Hematopoietic multipotent progenitor cell (in vitro differentiated cells): Measurements from ENCODE around the gene C14orf39. TPM values are rescaled to one million over a fixed set of nuclear protein-coding genes. Genes with fewer than 3 reads are reported as not detected.

Experiments used
- DNase-seq, 3 donors: peaks; one replicate each; pipeline ENCODE4 v3.0.0-alpha.2; 2011 to 2015; ENCODE audit warnings: low read depth in 2 of 3, low spot score in 2 of 3
- total RNA-seq: library from RNA; depleted of rRNA; stranded (reverse); fragments of >200 nt; gene quantifications from one replicate; pipeline ENCODE4 v1.2.3, GENCODE V29; 2012

The C14orf39 gene, protein sequence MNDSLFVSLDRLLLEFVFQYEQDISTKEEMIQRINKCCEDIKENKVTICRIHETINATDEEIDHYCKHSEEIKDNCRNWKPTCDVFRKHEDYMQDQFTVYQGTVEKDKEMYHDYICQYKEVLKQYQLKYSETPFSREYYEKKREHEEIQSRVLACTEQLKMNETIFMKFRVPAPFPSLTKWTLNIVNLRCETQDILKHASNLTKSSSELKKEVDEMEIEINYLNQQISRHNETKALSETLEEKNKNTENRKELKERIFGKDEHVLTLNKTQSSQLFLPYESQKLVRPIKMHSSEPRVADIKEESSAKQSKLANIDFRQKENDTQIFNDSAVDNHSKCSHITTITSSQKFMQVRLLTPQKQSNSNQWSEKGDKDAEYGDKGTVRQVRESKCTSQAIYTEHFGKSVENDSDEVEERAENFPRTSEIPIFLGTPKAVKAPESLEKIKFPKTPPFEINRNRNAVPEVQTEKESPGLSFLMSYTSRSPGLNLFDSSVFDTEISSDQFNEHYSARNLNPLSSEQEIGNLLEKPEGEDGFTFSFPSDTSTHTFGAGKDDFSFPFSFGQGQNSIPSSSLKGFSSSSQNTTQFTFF
- total RNA-seq, result not detected

DNA sequence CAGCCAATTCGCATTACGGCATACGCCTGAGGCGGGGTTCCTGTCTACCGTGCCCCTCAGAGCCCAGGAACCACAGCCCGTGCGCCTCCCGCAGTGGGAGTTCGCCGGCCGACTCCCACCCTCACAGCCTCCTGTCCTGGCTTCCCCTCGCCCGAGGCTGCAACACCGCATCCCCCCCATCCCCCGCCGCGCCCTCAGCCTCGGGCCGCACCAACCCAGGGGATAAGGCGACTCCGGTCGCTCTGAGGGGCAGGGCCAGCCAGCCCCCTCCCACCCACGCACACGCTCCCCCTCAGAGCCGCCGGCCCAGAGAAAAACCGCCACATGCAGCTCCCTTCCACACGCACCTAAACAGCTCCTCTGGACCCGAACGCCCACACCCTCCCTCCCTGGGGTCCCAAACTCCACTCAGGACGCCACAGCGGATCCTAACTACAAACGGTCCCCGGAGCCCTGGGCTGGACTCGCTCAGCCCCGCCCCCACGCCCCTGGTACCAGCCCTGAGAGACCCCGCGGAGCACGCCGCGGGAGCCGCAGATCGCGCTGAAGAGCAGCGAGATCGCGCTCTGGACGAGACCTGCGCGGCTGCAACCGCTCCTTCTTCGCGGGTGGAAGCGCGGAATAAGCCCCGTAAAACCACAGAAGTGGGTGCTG is at the start of gene C14orf39:
C14orf39 (minus strand) TSS at position 466 of the 654 bp plus-strand sequence. CDS start 985 bp downstream, outside the sequence.
- peak in 2 of 3 donors; percentile 62 to 66 for DNase-seq

DNA sequence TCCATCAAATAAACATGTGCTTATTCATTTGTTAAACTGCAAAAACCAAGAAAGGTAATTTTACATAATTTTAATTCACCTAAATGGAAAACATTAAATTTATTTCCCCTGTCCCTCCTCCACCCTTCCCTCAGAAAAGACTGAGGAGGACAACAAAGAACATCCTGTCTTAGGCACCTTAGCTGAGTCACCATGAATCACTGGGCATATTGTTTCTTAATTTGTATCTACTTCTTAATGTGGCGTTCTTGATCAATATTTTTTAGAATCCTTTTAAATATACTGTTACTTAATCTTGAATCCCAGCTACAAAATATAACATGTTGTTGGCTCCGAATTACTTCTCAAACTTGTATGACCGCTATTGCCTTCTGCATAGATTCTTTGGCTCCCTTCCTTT is 46.6 kb upstream of the C14orf39 start:
- DNase-seq, result no peak

DNA sequence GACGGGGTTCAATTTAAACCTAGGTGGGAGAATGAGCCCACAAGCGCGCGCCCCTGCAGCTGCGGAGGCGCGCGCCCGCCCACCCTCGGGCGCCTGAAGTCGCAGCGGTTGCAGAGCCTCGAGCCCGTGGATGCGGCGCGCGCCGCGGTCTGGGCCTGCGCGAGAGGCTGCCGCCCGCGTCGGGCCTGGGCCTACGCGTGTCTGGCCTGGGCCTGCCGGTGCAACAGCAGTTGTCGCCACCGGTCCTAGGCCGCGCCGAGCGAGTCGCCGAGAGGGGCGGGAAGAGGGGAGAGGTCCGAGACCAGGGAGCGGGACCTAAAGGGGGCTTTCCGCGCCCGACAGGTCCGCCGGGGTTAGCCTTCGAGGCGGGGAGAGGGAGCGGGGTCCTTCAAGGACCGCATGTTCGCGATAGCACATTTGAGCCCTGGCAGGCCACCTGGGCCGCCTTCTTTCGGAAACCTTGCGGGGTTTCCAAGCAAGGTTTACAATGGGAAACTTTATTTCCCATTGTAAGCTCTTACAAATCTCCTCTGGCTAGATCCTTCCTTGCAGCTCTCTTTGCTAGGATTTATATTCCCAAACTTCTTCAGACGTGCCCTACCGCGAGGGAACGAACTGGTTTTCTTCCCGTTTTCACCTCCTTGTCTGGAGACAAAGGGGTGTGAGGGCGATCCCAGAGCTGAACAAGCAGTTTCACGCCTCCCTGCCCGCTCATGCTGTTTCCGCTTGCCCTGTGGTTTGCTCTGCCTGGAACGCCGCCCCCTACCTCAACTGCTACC is 29.8 kb upstream of the C14orf39 start:
- DNase-seq, result peak in 1 of 3 donors; percentile 21

DNA sequence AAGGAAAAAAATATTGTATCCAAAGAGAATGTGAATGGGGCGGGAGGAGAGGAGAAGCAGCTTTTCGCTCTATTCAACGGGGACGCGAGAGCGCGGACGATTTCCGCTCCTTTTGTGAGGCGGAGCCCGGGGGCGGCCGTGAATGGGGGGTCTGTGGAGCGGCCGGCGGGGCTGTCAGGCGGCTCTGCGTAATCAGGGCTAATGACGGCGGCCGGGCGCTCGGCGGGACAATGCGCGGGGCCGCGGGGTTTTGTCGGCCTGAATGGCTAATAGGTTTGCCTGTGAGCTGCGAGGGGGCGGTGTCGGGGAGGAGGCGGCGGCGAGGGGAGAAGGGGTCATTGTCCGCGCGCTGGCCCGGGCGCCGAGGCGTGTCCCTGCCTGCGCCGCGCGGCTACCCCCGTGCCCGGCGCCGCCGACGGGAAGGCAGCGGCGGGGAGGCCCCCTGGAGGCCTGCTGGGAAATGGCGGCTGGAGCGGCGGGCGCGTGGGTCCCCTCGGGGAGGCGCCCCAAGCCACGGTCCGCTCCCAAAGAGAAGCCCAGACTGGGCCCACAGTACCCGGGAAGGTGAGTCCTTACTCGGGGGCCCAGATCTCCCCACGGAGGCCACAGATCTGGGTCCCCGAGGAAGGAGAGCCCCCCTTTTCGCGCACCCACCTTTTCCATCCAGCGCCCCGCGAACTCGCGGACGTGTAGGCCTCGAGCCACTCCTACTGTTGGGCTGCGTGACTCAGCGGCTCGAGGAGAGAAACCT is 29.1 kb upstream of the C14orf39 start:
- DNase-seq, result peak in 1 of 3 donors; percentile 20

DNA sequence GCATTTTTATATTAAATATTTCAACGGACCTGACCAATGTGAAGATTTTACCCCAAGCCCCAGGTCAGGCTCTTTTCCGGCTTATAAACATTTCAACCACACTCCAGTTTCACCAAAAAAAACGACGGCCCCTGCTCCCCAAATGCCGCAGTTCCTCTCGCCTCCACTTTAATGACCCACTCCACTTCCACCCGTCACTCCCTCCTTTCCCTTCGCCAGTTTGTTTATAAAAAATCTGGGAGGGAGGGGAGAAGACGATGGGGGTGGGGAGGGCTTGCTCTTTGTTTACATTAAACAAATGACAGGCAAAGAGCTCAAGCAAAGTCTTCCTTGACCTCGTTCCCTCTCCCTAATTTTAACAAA is 28.5 kb upstream of the C14orf39 start:
- DNase-seq, result no peak

DNA sequence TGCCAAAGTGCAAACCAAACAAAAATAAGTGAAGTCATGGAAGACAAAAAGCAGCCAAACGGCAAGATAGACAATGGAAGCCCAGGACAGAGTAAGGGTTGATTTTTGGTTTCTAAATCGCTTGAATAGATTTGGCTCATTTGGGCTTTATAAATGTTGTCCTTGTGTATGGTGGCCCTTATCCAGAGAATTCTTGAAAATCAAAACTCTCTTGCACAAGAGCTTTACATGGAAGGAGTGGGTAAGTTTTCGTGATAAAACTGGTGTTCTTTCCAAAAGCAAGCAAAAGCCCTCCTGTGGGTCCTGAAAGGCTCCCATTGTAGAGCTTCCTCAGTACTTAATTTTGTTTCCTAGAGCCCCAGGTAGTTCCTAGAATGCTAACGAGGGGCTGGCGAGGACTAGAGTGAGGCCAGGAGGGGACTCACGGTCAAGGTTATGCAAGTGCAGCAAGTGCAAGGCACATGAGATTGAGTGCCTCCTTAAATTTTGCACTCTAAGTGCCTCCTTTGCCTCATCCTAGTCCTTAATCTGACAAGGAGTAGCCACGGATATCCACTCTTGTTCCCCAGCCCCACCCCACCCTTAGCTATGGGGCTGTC is 27.2 kb upstream of the C14orf39 start:
- DNase-seq, result no peak

DNA sequence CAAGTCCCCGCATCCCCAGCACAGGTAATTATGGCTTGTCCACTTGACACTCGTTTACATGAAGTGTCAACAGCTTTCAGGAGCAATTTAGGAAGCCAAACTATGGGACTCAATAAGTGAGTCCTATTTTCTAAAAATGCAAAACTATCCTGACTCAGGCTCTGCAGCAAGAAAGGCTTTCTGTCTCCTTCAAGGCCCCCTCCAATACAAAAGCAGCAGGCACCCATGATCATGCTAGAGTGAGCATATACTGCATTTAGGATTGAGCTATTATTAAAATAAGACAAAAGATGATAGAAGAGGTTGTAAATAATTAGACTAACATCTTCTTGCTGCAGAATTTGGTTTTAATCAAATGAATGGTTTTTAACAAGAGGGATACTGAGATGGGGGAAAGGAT is 26.3 kb upstream of the C14orf39 start:
- peak in 1 of 3 donors; percentile 10 for DNase-seq

DNA sequence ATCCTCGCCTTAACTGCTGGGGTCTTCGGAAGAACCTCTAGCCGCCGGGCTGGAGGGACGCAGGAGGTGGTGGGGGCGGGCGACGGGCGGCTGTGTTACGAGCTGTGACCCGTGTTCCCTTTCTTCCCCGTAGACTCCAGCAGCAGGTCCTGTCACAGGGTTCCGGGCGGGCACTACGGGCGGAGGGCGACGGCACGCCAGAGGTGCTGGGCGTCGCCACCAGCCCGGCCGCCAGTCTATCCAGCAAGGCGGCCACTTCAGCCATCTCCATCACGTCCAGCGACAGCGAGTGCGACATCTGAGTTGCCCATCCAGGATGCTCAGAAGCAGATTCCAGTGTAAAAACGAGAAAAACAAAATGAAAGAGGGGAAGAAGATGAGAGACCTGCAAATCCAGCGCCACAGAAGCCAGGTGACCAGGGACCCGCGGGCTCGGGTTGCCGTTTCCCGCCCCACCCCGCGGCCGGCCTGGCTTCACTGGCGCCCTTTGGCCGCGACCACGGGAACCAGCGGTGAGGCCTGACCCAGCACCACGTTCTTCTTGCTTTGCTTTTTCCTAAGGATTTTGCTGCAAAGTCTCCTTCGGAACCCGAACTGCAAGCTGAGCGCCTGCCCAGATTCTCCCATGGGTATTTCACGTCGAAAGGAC is 25.2 kb upstream of the C14orf39 start:
- no peak for DNase-seq

DNA sequence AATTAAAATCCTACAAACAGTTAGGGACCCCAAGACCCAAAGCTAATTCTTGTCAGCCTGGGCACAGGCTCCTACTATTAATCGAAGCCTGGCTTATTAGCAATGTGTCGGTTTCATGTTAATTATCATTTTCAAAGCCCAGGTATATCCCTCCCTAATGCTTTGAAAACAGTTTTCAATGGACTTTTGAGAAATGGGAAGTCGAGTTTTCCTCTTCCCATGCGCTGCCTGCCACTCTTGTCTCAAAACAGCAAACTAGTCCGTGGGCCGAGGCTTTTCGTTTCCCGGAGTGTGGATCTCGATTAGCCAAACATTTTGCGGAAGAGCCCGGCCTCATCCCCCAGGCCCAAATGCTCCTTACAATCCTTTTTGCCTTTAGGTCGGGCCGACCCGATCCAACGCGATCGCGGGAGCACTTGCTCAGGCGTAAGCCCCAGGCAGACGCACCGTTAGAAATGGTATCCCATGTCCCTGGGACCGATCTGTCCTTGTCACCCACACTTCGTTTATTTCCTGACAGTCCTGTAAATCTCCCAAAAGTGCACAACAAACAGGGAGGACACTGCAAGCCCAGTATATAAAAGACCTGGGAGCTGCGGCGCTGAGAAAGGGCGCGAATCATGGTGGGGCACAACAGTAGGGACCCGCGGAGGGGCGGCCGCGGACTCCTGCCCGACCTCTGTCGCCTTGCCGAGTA is 24.5 kb upstream of the C14orf39 start:
- DNase-seq, result peak in 1 of 3 donors; percentile 16

DNA sequence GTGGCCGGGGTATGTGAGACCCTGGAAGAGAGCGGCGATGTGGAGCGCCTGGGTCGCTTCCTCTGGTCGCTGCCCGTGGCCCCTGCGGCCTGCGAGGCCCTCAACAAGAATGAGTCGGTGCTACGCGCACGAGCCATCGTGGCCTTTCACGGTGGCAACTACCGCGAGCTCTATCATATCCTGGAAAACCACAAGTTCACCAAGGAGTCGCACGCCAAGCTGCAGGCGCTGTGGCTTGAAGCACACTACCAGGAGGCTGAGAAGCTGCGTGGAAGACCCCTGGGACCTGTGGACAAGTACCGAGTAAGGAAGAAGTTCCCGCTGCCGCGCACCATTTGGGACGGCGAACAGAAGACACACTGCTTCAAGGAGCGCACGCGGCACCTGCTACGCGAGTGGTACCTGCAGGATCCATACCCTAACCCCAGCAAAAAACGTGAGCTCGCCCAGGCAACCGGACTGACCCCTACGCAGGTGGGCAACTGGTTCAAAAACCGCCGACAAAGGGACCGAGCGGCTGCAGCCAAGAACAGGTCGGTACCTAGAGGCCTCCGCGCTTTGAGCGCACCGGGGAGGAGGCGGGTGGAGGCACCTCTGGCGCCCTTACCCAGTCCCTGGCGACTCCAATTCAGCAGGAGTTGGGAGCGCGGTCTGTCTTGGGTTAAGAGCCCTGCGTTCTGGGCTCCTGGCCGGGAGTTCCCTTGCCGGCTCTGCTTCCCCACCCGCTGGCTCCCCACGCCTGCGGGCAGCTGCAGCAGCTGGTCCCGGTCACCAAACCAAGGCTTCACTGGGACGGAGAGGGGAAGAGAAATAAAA is 23.8 kb upstream of the C14orf39 start:
- DNase-seq, result no peak

DNA sequence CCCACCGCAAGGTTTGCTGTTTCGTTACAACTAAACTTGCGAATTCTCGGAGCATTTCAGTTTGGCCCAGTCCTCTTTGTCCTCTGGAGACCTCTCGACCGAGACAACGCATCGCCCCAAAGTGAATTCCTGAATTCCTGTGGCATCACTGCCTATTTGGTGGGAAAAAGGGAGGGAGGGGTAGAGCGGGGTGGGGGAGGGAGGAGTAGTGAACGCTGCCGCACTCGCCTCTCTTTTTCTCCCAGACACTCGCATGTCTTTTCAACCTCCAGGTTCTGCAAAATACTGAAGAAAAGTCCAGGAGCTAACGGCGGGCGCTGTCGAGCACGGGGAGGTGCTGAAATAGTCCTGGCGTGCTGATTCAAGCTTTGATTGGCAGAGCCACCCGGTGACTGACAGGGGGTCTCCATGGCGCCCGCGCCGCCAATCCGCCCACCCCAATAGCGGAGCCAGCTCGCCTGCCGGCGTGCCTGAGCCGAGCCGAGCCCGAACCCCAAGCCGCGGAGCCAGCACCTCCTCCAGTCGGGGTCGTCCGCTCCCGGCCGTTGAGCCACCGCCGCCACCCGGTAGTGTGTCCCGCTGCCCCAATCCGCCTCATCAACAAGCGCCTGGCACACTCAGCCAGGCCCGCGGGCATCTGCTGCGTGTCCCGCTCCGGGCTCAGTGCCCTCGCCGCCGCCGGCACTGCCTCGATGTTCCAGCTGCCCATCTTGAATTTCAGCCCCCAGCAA is 23.0 kb upstream of the C14orf39 start, which contains the start of gene SIX6:
SIX6 (plus strand) TSS at position 440 of the 731 bp plus-strand sequence; CDS start at position 693, 253 bp downstream.
- peak in 1 of 3 donors; percentile 64 for DNase-seq

DNA sequence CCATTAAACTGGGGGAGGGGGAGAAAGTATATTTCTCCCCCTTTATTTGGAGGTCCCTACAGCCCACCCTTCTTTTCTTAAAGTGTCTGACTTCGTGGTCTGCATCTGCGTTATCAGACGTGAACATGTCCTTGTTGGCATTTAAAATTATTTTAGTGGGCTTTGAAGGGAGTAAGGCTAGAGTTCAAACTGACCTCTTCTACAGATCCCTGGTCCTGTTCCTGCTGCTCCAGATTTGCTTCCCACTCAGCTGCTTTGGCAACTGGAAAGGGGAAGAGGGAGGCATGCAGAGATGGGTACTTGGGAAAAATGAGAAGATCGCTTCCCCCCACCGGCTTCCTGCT is 22.5 kb upstream of the C14orf39 start:
- DNase-seq, result no peak

DNA sequence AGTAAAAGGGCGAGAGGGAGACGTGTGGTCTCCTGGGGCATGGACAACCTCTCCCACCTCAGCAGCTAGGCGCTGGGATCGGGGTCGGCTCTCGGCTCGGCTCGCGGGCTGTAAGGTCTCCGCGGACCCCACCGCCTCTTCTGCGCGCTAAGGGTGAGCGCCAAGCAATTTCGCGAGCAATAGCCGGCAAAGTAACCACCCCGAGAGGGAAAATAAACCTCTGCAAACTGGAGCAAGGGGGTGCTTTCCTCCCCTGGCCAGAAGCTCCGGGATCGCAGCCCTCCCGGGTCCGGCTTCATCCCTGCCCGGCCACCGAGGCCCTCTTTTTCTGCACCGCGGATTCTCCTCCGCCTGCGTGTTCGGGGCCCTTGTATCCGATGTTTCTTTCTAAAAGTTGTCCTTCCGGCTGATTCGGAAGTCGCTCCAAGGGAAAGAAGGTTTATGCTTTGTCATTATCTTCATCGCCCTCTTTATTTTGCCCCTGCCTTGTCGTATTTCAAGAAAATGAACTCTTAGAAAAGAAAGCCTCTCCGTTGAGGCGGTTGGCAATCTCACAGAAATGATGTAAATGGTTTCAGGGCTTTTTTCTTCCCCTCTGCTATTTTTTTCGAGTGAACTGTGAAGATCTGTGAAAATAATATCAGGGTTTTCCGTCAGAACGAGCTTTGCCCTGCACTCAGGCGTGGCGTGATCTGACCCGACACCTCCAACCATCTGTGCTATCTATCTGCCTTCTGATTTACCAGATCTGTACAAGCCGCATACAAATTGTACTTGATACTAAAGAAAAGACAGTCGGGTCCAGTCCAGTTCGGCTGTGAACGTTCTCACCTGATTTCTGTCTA is 21.3 kb upstream of the C14orf39 start:
- no peak for DNase-seq

DNA sequence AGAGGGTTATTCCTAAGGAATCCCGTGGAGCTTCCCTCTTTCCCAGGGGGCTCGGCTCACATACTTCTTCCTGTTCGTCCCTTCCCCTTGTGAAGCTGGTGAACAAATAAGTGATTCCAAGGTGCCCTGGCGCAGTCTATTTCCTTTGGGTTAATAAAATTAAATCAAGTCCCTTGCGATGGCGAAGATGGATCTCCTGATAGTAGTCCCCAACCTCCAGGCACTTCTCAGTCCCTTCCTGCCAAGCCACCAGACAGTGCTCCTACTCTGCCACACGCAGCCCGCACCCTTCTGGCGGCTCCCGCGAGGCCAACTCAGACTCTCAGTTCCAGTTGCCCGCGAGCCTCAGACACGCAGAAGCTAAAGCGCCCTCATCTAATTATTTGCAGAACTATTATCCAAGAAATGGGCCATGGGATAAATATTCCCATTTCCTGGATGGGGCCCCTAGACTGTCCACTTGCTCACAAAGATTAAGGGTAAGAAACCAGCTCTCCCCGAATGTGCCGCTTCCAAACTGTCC is 20.7 kb upstream of the C14orf39 start:
- DNase-seq, result no peak

DNA sequence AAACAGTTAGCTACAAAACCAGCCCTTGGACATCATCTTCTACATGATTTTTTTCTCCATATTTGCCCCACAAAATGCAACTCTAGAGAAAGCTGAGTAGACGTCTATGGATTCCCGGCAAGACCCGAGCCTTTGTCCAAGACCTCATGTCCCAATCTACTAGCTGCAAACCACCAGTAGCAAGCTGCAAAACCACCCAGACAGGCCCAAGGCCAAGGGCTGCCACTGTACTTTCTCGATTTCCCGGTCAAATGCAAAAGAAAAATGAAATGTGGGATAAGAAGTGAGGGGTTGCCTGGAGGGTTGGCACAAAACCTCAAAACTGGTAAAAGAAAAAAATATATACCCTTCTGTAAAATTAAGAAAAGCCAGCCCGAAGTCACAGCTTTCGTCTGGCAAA is 20.1 kb upstream of the C14orf39 start:
- DNase-seq, result no peak

DNA sequence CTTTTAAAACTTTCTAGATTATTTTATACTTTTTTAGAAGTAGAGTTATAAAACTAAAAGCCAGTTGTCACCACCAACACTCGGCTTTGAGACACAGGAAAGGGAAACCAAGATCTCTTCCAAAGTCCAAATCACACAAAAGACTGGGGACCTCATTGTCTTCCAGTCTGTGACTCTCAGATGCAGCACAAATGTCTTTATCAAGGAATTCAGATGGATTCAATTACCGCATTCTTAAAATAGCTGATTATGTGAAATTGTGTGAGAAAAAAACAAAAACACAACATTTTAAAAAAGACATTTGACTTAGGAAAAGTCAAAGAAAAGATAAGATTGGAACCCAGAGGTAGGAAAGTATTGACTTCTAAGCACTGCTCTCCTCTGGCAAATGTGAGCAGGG is 19.6 kb upstream of the C14orf39 start:
- no peak for DNase-seq
